ENCODE results near the gene TRAF3.
"Not testable (repeated sequence)": the region's sequence is repeated elsewhere in the genome, so short reads cannot be mapped to it uniquely, and the experiment has no call there.

TRAF3 gene

GRCh38 chr14:102752239-102752847 is 24.9 kb upstream of the TRAF3 start:
- Histone ChIP-seq H3K4me3 (ENCODE audit: insufficient read depth, low read depth, low read length, poor library complexity, severe bottlenecking) (no peak overlapping the region), H3K36me3 (ENCODE audit: control insufficient read depth, insufficient read depth, low read length) (no peaks in the 10 kb centered on the region), H3K4me1 (ENCODE audit: control insufficient read depth, insufficient read depth, low read length, poor library complexity, severe bottlenecking) (no peaks in the 10 kb centered on the region), H3K9me3 (ENCODE audit: control insufficient read depth, low read length) (no peaks in the 10 kb centered on the region), H3K27ac (ENCODE audit: insufficient read depth, low read length, poor library complexity, severe bottlenecking) (no peak overlapping the region), H3K27me3 (replicated peaks; ENCODE audit: control insufficient read depth, insufficient read depth, low read length, poor library complexity, severe bottlenecking) (no peaks in the 10 kb centered on the region)
- DNase-seq = no peak

GRCh38 chr14:102754370-102755262 is 22.6 kb upstream of the TRAF3 start:
- DNase-seq = no peak
- Histone ChIP-seq H3K9me3 (ENCODE audit: control insufficient read depth, low read length) (no peaks in the 10 kb centered on the region), H3K4me3 (ENCODE audit: insufficient read depth, low read depth, low read length, poor library complexity, severe bottlenecking) (no peak overlapping the region), H3K27me3 (replicated peaks; ENCODE audit: control insufficient read depth, insufficient read depth, low read length, poor library complexity, severe bottlenecking) (no peaks in the 10 kb centered on the region), H3K27ac (ENCODE audit: insufficient read depth, low read length, poor library complexity, severe bottlenecking) (no peak overlapping the region), H3K36me3 (ENCODE audit: control insufficient read depth, insufficient read depth, low read length) (no peaks in the 10 kb centered on the region), H3K4me1 (ENCODE audit: control insufficient read depth, insufficient read depth, low read length, poor library complexity, severe bottlenecking) (no peaks in the 10 kb centered on the region)

- H3K4me1 ChIP-seq (ENCODE audit: control insufficient read depth, insufficient read depth, low read length, poor library complexity, severe bottlenecking) = no peaks in the 10 kb centered on the region
- no peaks in the 10 kb centered on the region for H3K27me3 ChIP-seq (replicated peaks; ENCODE audit: control insufficient read depth, insufficient read depth, low read length, poor library complexity, severe bottlenecking)
- DNase-seq = no peak
- H3K27ac ChIP-seq (ENCODE audit: insufficient read depth, low read length, poor library complexity, severe bottlenecking) = no peak overlapping the region
- no peaks in the 10 kb centered on the region for H3K36me3 ChIP-seq (ENCODE audit: control insufficient read depth, insufficient read depth, low read length)
- no peaks in the 10 kb centered on the region for H3K9me3 ChIP-seq (ENCODE audit: control insufficient read depth, low read length)
- no peak overlapping the region for H3K4me3 ChIP-seq (ENCODE audit: insufficient read depth, low read depth, low read length, poor library complexity, severe bottlenecking)
Observed at GRCh38 chr14:102757646-102758045, 19.6 kb upstream of the TRAF3 start.

- Histone ChIP-seq H3K9me3 (ENCODE audit: control insufficient read depth, low read length) (no peaks in the 10 kb centered on the region), H3K27ac (ENCODE audit: insufficient read depth, low read length, poor library complexity, severe bottlenecking) (no peak overlapping the region), H3K36me3 (ENCODE audit: control insufficient read depth, insufficient read depth, low read length) (no peaks in the 10 kb centered on the region), H3K4me3 (ENCODE audit: insufficient read depth, low read depth, low read length, poor library complexity, severe bottlenecking) (no peak overlapping the region), H3K4me1 (ENCODE audit: control insufficient read depth, insufficient read depth, low read length, poor library complexity, severe bottlenecking) (no peaks in the 10 kb centered on the region), H3K27me3 (replicated peaks; ENCODE audit: control insufficient read depth, insufficient read depth, low read length, poor library complexity, severe bottlenecking) (no peaks in the 10 kb centered on the region)
- DNase-seq = no peak
Observed at GRCh38 chr14:102758087-102758486, 19.2 kb upstream of the TRAF3 start.

GRCh38 chr14:102759456-102760187 is 17.6 kb upstream of the TRAF3 start:
- no peak for DNase-seq
- Histone ChIP-seq H3K4me1 (ENCODE audit: control insufficient read depth, insufficient read depth, low read length, poor library complexity, severe bottlenecking) (no peaks in the 10 kb centered on the region), H3K27me3 (replicated peaks; ENCODE audit: control insufficient read depth, insufficient read depth, low read length, poor library complexity, severe bottlenecking) (no peaks in the 10 kb centered on the region), H3K36me3 (ENCODE audit: control insufficient read depth, insufficient read depth, low read length) (no peaks in the 10 kb centered on the region), H3K27ac (ENCODE audit: insufficient read depth, low read length, poor library complexity, severe bottlenecking) (no peak overlapping the region), H3K9me3 (ENCODE audit: control insufficient read depth, low read length) (no peaks in the 10 kb centered on the region), H3K4me3 (ENCODE audit: insufficient read depth, low read depth, low read length, poor library complexity, severe bottlenecking) (no peak overlapping the region)

GRCh38 chr14:102760496-102761193 is 16.6 kb upstream of the TRAF3 start:
- H3K36me3 ChIP-seq (ENCODE audit: control insufficient read depth, insufficient read depth, low read length) = no peaks in the 10 kb centered on the region
- DNase-seq = no peak
- no peak overlapping the region for H3K27ac ChIP-seq (ENCODE audit: insufficient read depth, low read length, poor library complexity, severe bottlenecking)
- H3K27me3 ChIP-seq (replicated peaks; ENCODE audit: control insufficient read depth, insufficient read depth, low read length, poor library complexity, severe bottlenecking) = no peaks in the 10 kb centered on the region
- H3K9me3 ChIP-seq (ENCODE audit: control insufficient read depth, low read length) = no peaks in the 10 kb centered on the region
- H3K4me1 ChIP-seq (ENCODE audit: control insufficient read depth, insufficient read depth, low read length, poor library complexity, severe bottlenecking) = no peaks in the 10 kb centered on the region
- no peak overlapping the region for H3K4me3 ChIP-seq (ENCODE audit: insufficient read depth, low read depth, low read length, poor library complexity, severe bottlenecking)

- H3K27me3 ChIP-seq (replicated peaks; ENCODE audit: control insufficient read depth, insufficient read depth, low read length, poor library complexity, severe bottlenecking) = no peaks in the 10 kb centered on the region
- no peak for DNase-seq
Observed at GRCh38 chr14:102761206-102761605, 16.0 kb upstream of the TRAF3 start.

GRCh38 chr14:102764220-102764671 is 13.0 kb upstream of the TRAF3 start:
- Histone ChIP-seq H3K36me3 (ENCODE audit: control insufficient read depth, insufficient read depth, low read length) (no peaks in the 10 kb centered on the region), H3K27ac (ENCODE audit: insufficient read depth, low read length, poor library complexity, severe bottlenecking) (no peak overlapping the region), H3K4me3 (ENCODE audit: insufficient read depth, low read depth, low read length, poor library complexity, severe bottlenecking) (no peak overlapping the region), H3K27me3 (replicated peaks; ENCODE audit: control insufficient read depth, insufficient read depth, low read length, poor library complexity, severe bottlenecking) (no peaks in the 10 kb centered on the region), H3K4me1 (ENCODE audit: control insufficient read depth, insufficient read depth, low read length, poor library complexity, severe bottlenecking) (no peaks in the 10 kb centered on the region), H3K9me3 (ENCODE audit: control insufficient read depth, low read length) (no peaks in the 10 kb centered on the region)
- DNase-seq = no peak

More at GRCh38 chr14:102761206-102761605, 16.0 kb upstream of the TRAF3 start:
- no peak overlapping the region for H3K4me3 ChIP-seq (ENCODE audit: insufficient read depth, low read depth, low read length, poor library complexity, severe bottlenecking)
- H3K36me3 ChIP-seq (ENCODE audit: control insufficient read depth, insufficient read depth, low read length) = no peaks in the 10 kb centered on the region
- H3K27ac ChIP-seq (ENCODE audit: insufficient read depth, low read length, poor library complexity, severe bottlenecking) = no peak overlapping the region
- H3K4me1 ChIP-seq (ENCODE audit: control insufficient read depth, insufficient read depth, low read length, poor library complexity, severe bottlenecking) = no peaks in the 10 kb centered on the region
- no peaks in the 10 kb centered on the region for H3K9me3 ChIP-seq (ENCODE audit: control insufficient read depth, low read length)

GRCh38 chr14:102765770-102766169 is 11.5 kb upstream of the TRAF3 start:
- not testable (repeated sequence) for H3K36me3 ChIP-seq (ENCODE audit: control insufficient read depth, insufficient read depth, low read length); H3K4me1 ChIP-seq (ENCODE audit: control insufficient read depth, insufficient read depth, low read length, poor library complexity, severe bottlenecking); H3K27ac ChIP-seq (ENCODE audit: insufficient read depth, low read length, poor library complexity, severe bottlenecking); H3K9me3 ChIP-seq (ENCODE audit: control insufficient read depth, low read length); DNase-seq; H3K27me3 ChIP-seq (replicated peaks; ENCODE audit: control insufficient read depth, insufficient read depth, low read length, poor library complexity, severe bottlenecking); H3K4me3 ChIP-seq (ENCODE audit: insufficient read depth, low read depth, low read length, poor library complexity, severe bottlenecking)

All from effector memory CD4-positive, alpha-beta T cell (primary cell).